NCI-H526 treated with DMSO at 0.1 percent for 48 hours (cell line): Measurements from ENCODE around the gene GNA14.
"Not testable (repeated sequence)": the region's sequence is repeated elsewhere in the genome, so short reads cannot be mapped to it uniquely, and the experiment has no call there.

ENCODE experiments used
- DNase-seq: peaks from one replicate; lab custom pipeline; 2025; lab: John Stamatoyannopoulos, UW

Gene GNA14

GRCh38 chr9:77648234-77649108 lies at the start of gene GNA14:
Gene GNA14 (minus strand): TSS chr9:77648322. CDS start chr9:77647793, 529 bp downstream.
- DNase-seq = peak; percentile 88

- DNase-seq = no peak
Measured at GRCh38 chr9:77697238-77697984, 49.3 kb upstream of the GNA14 start.

GRCh38 chr9:77690723-77691122 lies 42.6 kb upstream of the GNA14 start:
- not testable (repeated sequence) for DNase-seq

GRCh38 chr9:77690119-77690518 lies 42.0 kb upstream of the GNA14 start:
- DNase-seq = not testable (repeated sequence)

GRCh38 chr9:77687737-77688136 lies 39.6 kb upstream of the GNA14 start:
- DNase-seq = not testable (repeated sequence)

- no peak for DNase-seq
Measured at GRCh38 chr9:77680581-77680980, 32.5 kb upstream of the GNA14 start.

GRCh38 chr9:77679661-77680368 lies 31.7 kb upstream of the GNA14 start:
- DNase-seq = no peak

GRCh38 chr9:77679088-77679487 lies 31.0 kb upstream of the GNA14 start:
- DNase-seq = no peak

- no peak for DNase-seq
Measured at GRCh38 chr9:77677957-77678535, 29.9 kb upstream of the GNA14 start.

GRCh38 chr9:77677397-77677796 lies 29.3 kb upstream of the GNA14 start:
- no peak for DNase-seq

GRCh38 chr9:77673941-77674791 lies 26.0 kb upstream of the GNA14 start:
- DNase-seq = no peak

- no peak for DNase-seq
Measured at GRCh38 chr9:77672183-77672582, 24.1 kb upstream of the GNA14 start.

GRCh38 chr9:77667151-77667550 lies 19.0 kb upstream of the GNA14 start:
- no peak for DNase-seq

- no peak for DNase-seq
Measured at GRCh38 chr9:77663754-77664153, 15.6 kb upstream of the GNA14 start.

GRCh38 chr9:77661566-77662085 lies 13.5 kb upstream of the GNA14 start:
- no peak for DNase-seq

- no peak for DNase-seq
Measured at GRCh38 chr9:77659926-77660325, 11.8 kb upstream of the GNA14 start.

- DNase-seq = no peak
Measured at GRCh38 chr9:77651203-77651602, 3.1 kb upstream of the GNA14 start.

- DNase-seq = peak; percentile 67
Measured at GRCh38 chr9:77649109-77649812, 1.1 kb upstream of the GNA14 start.

- DNase-seq = no peak
Measured at GRCh38 chr9:77647267-77648233, 572 bp downstream of the GNA14 start.
